K562 (cell line): ENCODE data around the gene BCL7C. TPM values are rescaled to one million over a fixed set of nuclear protein-coding genes. Genes with fewer than 3 reads are reported as not detected.
A peak's percentile ranks its signal among the peaks of the same experiment; 100 is the strongest.

Experiments used
- ATF6 ChIP-seq: sonication (generic); formaldehyde crosslinking; IDR thresholded peaks from 2 replicates; pipeline ENCODE4 v1.4.0; 2020; ENCODE audit warnings: mild to moderate bottlenecking, missing genetic modification reagents
- CBX1 ChIP-seq: sonication (generic); IDR thresholded peaks from 2 replicates; pipeline ENCODE4 v1.6.1; 2016; ENCODE audit warnings: antibody characterized with exemption, low read depth, mild to moderate bottlenecking
- CREM ChIP-seq: IDR thresholded peaks from 2 replicates; pipeline ENCODE4 v1.6.1; 2014; ENCODE audit warnings: antibody characterized with exemption, low read depth
- CTBP1 ChIP-seq: fragments of 450-650 bp; IDR thresholded peaks from 2 replicates; pipeline ENCODE4 v1.6.1; 2016; ENCODE audit warnings: borderline replicate concordance
- DEAF1 ChIP-seq: fragments of 450-650 bp; formaldehyde crosslinking; IDR thresholded peaks from 2 replicates; pipeline ENCODE4 v1.4.0; 2020; ENCODE audit warnings: mild to moderate bottlenecking, moderate library complexity
- ELF2 ChIP-seq: fragments of 250-450 bp; sonication (Bioruptor Pico); IDR thresholded peaks from 2 replicates; pipeline ENCODE4 v1.5.0; 2021; ENCODE audit warnings: mild to moderate bottlenecking
- EP300 ChIP-seq: IDR thresholded peaks from 2 replicates; pipeline ENCODE4 v1.6.1; 2012; ENCODE audit warnings: low read length, improper control_type of control experiment
- GTF2A2 ChIP-seq: IDR thresholded peaks from 2 replicates; pipeline ENCODE4 v1.6.1; 2016; ENCODE audit warnings: mild to moderate bottlenecking, missing genetic modification characterization, missing compliant biosample characterization
- L3MBTL2 ChIP-seq: fragments of 450-650 bp; IDR thresholded peaks from 2 replicates; pipeline ENCODE4 v1.6.1; 2016; ENCODE audit warnings: mild to moderate bottlenecking, moderate library complexity
- MCM5 ChIP-seq: fragments of 450-650 bp; IDR thresholded peaks from 2 replicates; pipeline ENCODE4 v1.6.1; 2016; ENCODE audit warnings: low read depth
- MEIS2 ChIP-seq: fragments of 450-650 bp; IDR thresholded peaks from 2 replicates; pipeline ENCODE4 v1.6.1; 2014; ENCODE audit warnings: mild to moderate bottlenecking; ENCODE audit not compliant: partially characterized antibody
- MNT ChIP-seq, 2 experiments: fragments of 450-650 bp; conservative IDR thresholded peaks; 2 replicates each; pipeline ENCODE4 v1.6.1; 2017; ENCODE audit warnings: mild to moderate bottlenecking in 2 of 2, moderate library complexity in 2 of 2
- STAG1 ChIP-seq: sonication (generic); formaldehyde crosslinking; IDR thresholded peaks from 2 replicates; pipeline ENCODE4 v1.5.0; 2020; ENCODE audit warnings: missing genetic modification reagents, borderline replicate concordance
- TRIM24 ChIP-seq, 2 experiments: fragments of 450-650 bp; IDR thresholded peaks; 2 replicates each; pipeline ENCODE4 v1.6.1; 2016
- ZFPM2 ChIP-seq: fragments of 250-450 bp; sonication (Bioruptor Pico); IDR thresholded peaks from 2 replicates; pipeline ENCODE4 v1.5.1; 2022; ENCODE audit warnings: mild to moderate bottlenecking
- ZFX ChIP-seq: sonication (generic); formaldehyde crosslinking; IDR thresholded peaks from 2 replicates; pipeline ENCODE4 v1.8.0; 2022; ENCODE audit warnings: mild to moderate bottlenecking, missing genetic modification reagents, moderate library complexity
- ZNF143 ChIP-seq: sonication (generic); formaldehyde crosslinking; IDR thresholded peaks from 2 replicates; pipeline ENCODE4 v1.9.0; 2022; ENCODE audit warnings: mild to moderate bottlenecking, missing genetic modification reagents
- ZNF274 ChIP-seq: IDR thresholded peaks from 2 replicates; pipeline ENCODE4 v1.6.1; 2011; ENCODE audit warnings: low read depth, mild to moderate bottlenecking, low read length, moderate library complexity, borderline replicate concordance
- ZNF280B ChIP-seq: fragments of 250-450 bp; sonication (Bioruptor Pico); IDR thresholded peaks from 2 replicates; pipeline ENCODE4 v1.5.1; 2021; ENCODE audit warnings: mild to moderate bottlenecking
- ZNF699 ChIP-seq: fragments of 250-450 bp; sonication (Bioruptor Pico); IDR thresholded peaks from 2 replicates; pipeline ENCODE4 v1.8.0; 2021; ENCODE audit warnings: mild to moderate bottlenecking, moderate library complexity; ENCODE audit not compliant: insufficient replicate concordance
- ZNF764 ChIP-seq: fragments of 250-450 bp; sonication (Bioruptor Pico); IDR thresholded peaks from 2 replicates; pipeline ENCODE4 v1.4.0; 2020; ENCODE audit warnings: low read depth, mild to moderate bottlenecking, moderate library complexity
- polyA plus RNA-seq, 8 experiments: library from polyadenylated mRNA; depleted of rRNA in 4 of 8; stranded (reverse) in 5 of 8; unstranded in 3 of 8; fragments of >200 nt; fragmentation: Nextera tagmentation in 2 of 8; fragmentation: Illumina TruSeq in 1 of 8; extraction: Ambion mirVana in 2 of 8; extraction: Trizol in 1 of 8; gene quantifications; 2 replicates each; pipeline versions ENCODE4 v1.2.1 to v1.2.3, GENCODE V29; 2011 to 2014; ENCODE audit warnings: inconsistent platforms in 1 of 8, missing spikeins in 1 of 8
- total RNA-seq, 7 experiments: library from RNA; depleted of rRNA in 6 of 7; stranded (reverse); fragments of >200 nt in 6 of 7; fragmentation: Illumina TruSeq in 2 of 7; extraction: Trizol in 2 of 7; gene quantifications; 2 replicates each; pipeline versions ENCODE4 v1.2.1 to v1.2.3, GENCODE V29; 2011 to 2021; ENCODE audit warnings: low replicate concordance in 1 of 7
- TF ChIP-seq, protein P1 (sequence below): fragments of 250-450 bp; sonication (Bioruptor Pico); IDR thresholded peaks from 2 replicates; pipeline ENCODE4 v1.5.0; 2021

The BCL7C gene
- total and polyA plus RNA-seq, 9 of the 15 experiments (the other 6 are each of a cell fraction or from before 2014, with no cell fraction given): 1.7 to 85.8 (median 19.6) TPM

- no peak for TF ChIP-seq ZNF280B (CRISPR knock-in tag)
- TF ChIP-seq CBX1: peak; percentile 97
- peak; percentile 15; the same call in 1 of the 2 replicates for TF ChIP-seq CTBP1
- TF ChIP-seq ELF2 (CRISPR knock-in tag): no peak; the same call in 1 of the 2 replicates
- TF ChIP-seq STAG1 (CRISPR knock-in tag): peak; percentile 81; the same call in 1 of the 2 replicates
- peak; percentile 71; the same call in 1 of the 2 replicates for TF ChIP-seq L3MBTL2
- TF ChIP-seq ZFPM2 (CRISPR knock-in tag): no peak
- TF ChIP-seq GTF2A2 (tag): no peak
- TF ChIP-seq ZNF274: no peak
- TF ChIP-seq ZFX (CRISPR knock-in tag): peak; percentile 64
- TF ChIP-seq ZNF699: no peak
- TF ChIP-seq ZNF764 (CRISPR knock-in tag): no peak
- peak in 1 of 2 experiments; percentile 50; a peak in 2 of 4 replicates for TF ChIP-seq MNT (conservative IDR thresholded peaks at IDR 0.05)
- TF ChIP-seq, protein P1, sequence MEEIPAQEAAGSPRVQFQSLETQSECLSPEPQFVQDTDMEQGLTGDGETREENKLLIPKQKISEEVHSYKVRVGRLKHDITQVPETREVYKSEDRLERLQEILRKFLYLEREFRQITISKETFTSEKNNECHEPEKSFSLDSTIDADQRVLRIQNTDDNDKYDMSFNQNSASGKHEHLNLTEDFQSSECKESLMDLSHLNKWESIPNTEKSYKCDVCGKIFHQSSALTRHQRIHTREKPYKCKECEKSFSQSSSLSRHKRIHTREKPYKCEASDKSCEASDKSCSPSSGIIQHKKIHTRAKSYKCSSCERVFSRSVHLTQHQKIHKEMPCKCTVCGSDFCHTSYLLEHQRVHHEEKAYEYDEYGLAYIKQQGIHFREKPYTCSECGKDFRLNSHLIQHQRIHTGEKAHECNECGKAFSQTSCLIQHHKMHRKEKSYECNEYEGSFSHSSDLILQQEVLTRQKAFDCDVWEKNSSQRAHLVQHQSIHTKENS (CRISPR knock-in tag): no peak
- TF ChIP-seq CREM: peak; percentile 48; the same call in 1 of the 2 replicates
- peak; percentile 49 for TF ChIP-seq DEAF1
- TF ChIP-seq MCM5: no peak
- TF ChIP-seq ZNF143: no peak
- TF ChIP-seq MEIS2: no peak
- TF ChIP-seq TRIM24 (IDR thresholded peaks at IDR 0.05): no peak
- TF ChIP-seq EP300: no peak
- TF ChIP-seq ATF6 (CRISPR knock-in tag): no peak
Observed at GRCh38 chr16:30921748-30922419, 28.0 kb upstream of the BCL7C start (continued).
